ENCODE measurements around the gene SIPA1.

- TF ChIP-seq REST (IDR thresholded peaks at IDR 0.05; ENCODE audit: borderline replicate concordance) (no peak), REST (CRISPR knock-in tag; IDR thresholded peaks at IDR 0.05; ENCODE audit: low read depth) (peak; percentile 55; the same call in 1 of the 2 replicates), HDAC6 (IDR thresholded peaks at IDR 0.05; ENCODE audit: low read depth, low read length) (0 out of 2 replicates have a peak, but pooled peaks have one; percentile 44), MAFK (IDR thresholded peaks at IDR 0.05; ENCODE audit: low read length) (no peak), ZNF311 (CRISPR knock-in tag; IDR thresholded peaks at IDR 0.05) (no peak), POLR2AphosphoS5 (IDR thresholded peaks at IDR 0.05; ENCODE audit: control insufficient read depth, insufficient read depth, low read depth, low read length) (peak; percentile 54; the same call in 1 of the 2 replicates)
Observed at GRCh38 chr11:65652511-65653228, 14.8 kb downstream of the SIPA1 start.
